ENCODE results near the gene RIOK1.

The RIOK1 gene

GRCh38 chr6:7410851-7411250, 21.2 kb downstream of the RIOK1 start:
- no peak for DNase-seq

GRCh38 chr6:7411328-7411727, 21.7 kb downstream of the RIOK1 start:
- DNase-seq = no peak

GRCh38 chr6:7413151-7413823, 23.7 kb downstream of the RIOK1 start:
- no peak for DNase-seq

GRCh38 chr6:7414811-7415210, 25.2 kb downstream of the RIOK1 start:
- no peak for DNase-seq

GRCh38 chr6:7417684-7418083, 28.1 kb downstream of the RIOK1 start:
- no peak for DNase-seq

- DNase-seq = no peak
These were observed 28.8 kb downstream of the RIOK1 start for GRCh38 chr6:7418238-7418905.

- no peak for DNase-seq
These were observed 29.5 kb downstream of the RIOK1 start for GRCh38 chr6:7419065-7419464.

- no peak for DNase-seq
These were observed 31.5 kb downstream of the RIOK1 start for GRCh38 chr6:7421066-7421465.

GRCh38 chr6:7424058-7424457, 34.5 kb downstream of the RIOK1 start:
- no peak for DNase-seq

- DNase-seq = no peak
These were observed 35.6 kb downstream of the RIOK1 start for GRCh38 chr6:7424967-7425807.

- no peak for DNase-seq
These were observed 36.2 kb downstream of the RIOK1 start for GRCh38 chr6:7425808-7426190.

GRCh38 chr6:7426447-7427169, 37.0 kb downstream of the RIOK1 start:
- DNase-seq = no peak

- no peak for DNase-seq
These were observed 41.7 kb downstream of the RIOK1 start for GRCh38 chr6:7431313-7431673.

- no peak for DNase-seq
These were observed 42.2 kb downstream of the RIOK1 start for GRCh38 chr6:7431674-7432390.

GRCh38 chr6:7432391-7433120, 42.9 kb downstream of the RIOK1 start:
- no peak for DNase-seq

- DNase-seq = no peak
These were observed 43.6 kb downstream of the RIOK1 start for GRCh38 chr6:7433121-7433617.

GRCh38 chr6:7434672-7435071, 45.1 kb downstream of the RIOK1 start:
- DNase-seq = no peak

- DNase-seq = no peak
These were observed 48.4 kb downstream of the RIOK1 start for GRCh38 chr6:7438011-7438410.

- DNase-seq = no peak
These were observed 49.6 kb downstream of the RIOK1 start for GRCh38 chr6:7439228-7439627.

GRCh38 chr6:7440476-7440875, 50.9 kb downstream of the RIOK1 start:
- DNase-seq = no peak

GRCh38 chr6:7441048-7441775, 51.6 kb downstream of the RIOK1 start:
- no peak for DNase-seq

Data from effector CD4-positive, alpha-beta T cell (primary cell).